Lung (tissue), 12 donors: ENCODE results near the gene TLR10. TPM values are rescaled to one million over a fixed set of nuclear protein-coding genes. Genes with fewer than 3 reads are reported as not detected.
A peak's percentile ranks its signal among the peaks of the same experiment; 100 is the strongest.

Source experiments
- ATAC-seq: fragments of 200-7000 bp; cut with Tn5 transposase; one replicate; pipeline ENCODE4 v1.9.1; 2020; ENCODE audit warnings: moderate number of reproducible peaks; ENCODE audit not compliant: insufficient read depth, low FRiP score
- DNase-seq, 3 donors: peaks; one replicate each; pipeline ENCODE4 v3.0.0-alpha.2; 2013 to 2017
- H3K27ac ChIP-seq, 2 donors: one replicate each; pipeline ENCODE4 v1.5.1; 2013; ENCODE audit warnings: mild to moderate bottlenecking in 2 of 2, moderate library complexity in 2 of 2, control low read depth in 1 of 2, inconsistent platforms in 1 of 2, low read depth in 1 of 2, low read length in 1 of 2
- H3K27me3 ChIP-seq, 3 donors: one replicate each; pipeline ENCODE4 v1.5.1; 2013; ENCODE audit warnings: low read length in 2 of 3; ENCODE audit not compliant: control insufficient read depth in 3 of 3, insufficient read depth in 3 of 3
- H3K36me3 ChIP-seq, 4 donors: one replicate each; pipeline ENCODE4 v1.5.1; 2013; ENCODE audit warnings: low read length in 4 of 4, mild to moderate bottlenecking in 1 of 4, moderate library complexity in 1 of 4; ENCODE audit not compliant: control insufficient read depth in 4 of 4, insufficient read depth in 4 of 4
- H3K4me1 ChIP-seq, 5 donors: one replicate each; pipeline ENCODE4 v1.5.1; 2013; ENCODE audit warnings: low read length in 5 of 5, mild to moderate bottlenecking in 2 of 5, moderate library complexity in 1 of 5; ENCODE audit not compliant: control insufficient read depth in 5 of 5, insufficient read depth in 5 of 5
- H3K4me3 ChIP-seq: one replicate; pipeline ENCODE4 v1.5.1; 2013; ENCODE audit warnings: mild to moderate bottlenecking, control low read depth, moderate library complexity
- H3K9ac ChIP-seq, 2 donors: one replicate each; pipeline ENCODE4 v1.5.1; 2013; ENCODE audit warnings: low read length in 2 of 2, control low read depth in 1 of 2; ENCODE audit not compliant: insufficient read depth in 1 of 2
- H3K9me3 ChIP-seq, 4 donors: one replicate each; pipeline ENCODE4 v1.5.1; 2013; ENCODE audit warnings: low read length in 3 of 4, mild to moderate bottlenecking in 1 of 4, moderate library complexity in 1 of 4; ENCODE audit not compliant: control insufficient read depth in 4 of 4, insufficient read depth in 3 of 4
- WGBS, 2 donors: extraction: QIAGEN DNeasy Blood & Tissue Kit; methylation state at CpG; one replicate each; pipeline ENCODE4 v1.1.7; 2013; 5-methylcytosine and 5-hydroxymethylcytosine counted together
- polyA plus RNA-seq, 2 donors: library from polyadenylated mRNA; stranded (reverse); fragments of 200-250 nt; gene quantifications; one replicate each; pipeline ENCODE4 v1.2.1, GENCODE V29; 2013
- total RNA-seq, 2 donors: library from RNA; depleted of rRNA in 1 of 2; stranded (reverse); fragments of >200 nt in 1 of 2; gene quantifications; one replicate each; pipeline ENCODE4 v1.2.1, GENCODE V29; 2014 to 2021
- TF ChIP-seq, protein P1 (sequence below): IDR thresholded peaks from 2 replicates; pipeline ENCODE4 v1.5.1; 2012; ENCODE audit warnings: mild to moderate bottlenecking; ENCODE audit errors: control extremely low read depth, extremely low read depth
- donor health status: control.
- donor health status: control.
- donor health status: Bipolar disorder and iron deficiency.
- donor health status: healthy.
- donor health status: DM: yes; HTN: yes; CAD: no.

TLR10 gene
- total and polyA plus RNA-seq, 4 donors: 0.14 to 4.4 (median 0.60) TPM

DNA sequence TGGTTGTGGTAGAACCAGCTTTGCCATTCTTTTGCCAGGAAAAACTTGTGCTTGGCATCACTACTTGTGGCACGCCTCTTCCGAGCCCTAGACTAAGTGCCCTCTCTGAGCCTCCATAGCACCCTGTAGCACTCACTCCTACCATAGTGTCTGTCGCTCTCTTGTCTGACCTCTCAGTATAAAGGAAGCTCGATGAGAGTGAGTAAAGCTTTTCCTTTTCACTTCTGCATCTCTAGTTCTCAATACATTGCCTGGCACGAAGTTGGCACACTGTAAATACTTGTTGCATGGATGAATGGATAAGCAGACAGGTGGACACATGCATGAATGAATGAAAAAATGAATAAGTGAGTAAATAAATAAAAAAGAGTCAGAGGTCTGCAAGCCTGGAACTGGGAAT is 48.3 kb downstream of the TLR10 start:
- Histone ChIP-seq H3K4me1 (peaks cover 0 to 4% (median 2%) of the 10 kb centered on the region in 5 donors), H3K27ac (no peak overlapping the region), H3K27me3 (no peaks in the 10 kb centered on the region), H3K36me3 (no peaks in the 10 kb centered on the region), H3K9me3 (peaks cover 0 to 3% (median 0%) of the 10 kb centered on the region in 4 donors), H3K9ac (no peak overlapping the region), H3K4me3 (no peak overlapping the region)
- ATAC-seq: no peak
- WGBS, 2 donors: 89% methylated on average over 5 of the region's 5 CpGs
- TF ChIP-seq, protein P1, sequence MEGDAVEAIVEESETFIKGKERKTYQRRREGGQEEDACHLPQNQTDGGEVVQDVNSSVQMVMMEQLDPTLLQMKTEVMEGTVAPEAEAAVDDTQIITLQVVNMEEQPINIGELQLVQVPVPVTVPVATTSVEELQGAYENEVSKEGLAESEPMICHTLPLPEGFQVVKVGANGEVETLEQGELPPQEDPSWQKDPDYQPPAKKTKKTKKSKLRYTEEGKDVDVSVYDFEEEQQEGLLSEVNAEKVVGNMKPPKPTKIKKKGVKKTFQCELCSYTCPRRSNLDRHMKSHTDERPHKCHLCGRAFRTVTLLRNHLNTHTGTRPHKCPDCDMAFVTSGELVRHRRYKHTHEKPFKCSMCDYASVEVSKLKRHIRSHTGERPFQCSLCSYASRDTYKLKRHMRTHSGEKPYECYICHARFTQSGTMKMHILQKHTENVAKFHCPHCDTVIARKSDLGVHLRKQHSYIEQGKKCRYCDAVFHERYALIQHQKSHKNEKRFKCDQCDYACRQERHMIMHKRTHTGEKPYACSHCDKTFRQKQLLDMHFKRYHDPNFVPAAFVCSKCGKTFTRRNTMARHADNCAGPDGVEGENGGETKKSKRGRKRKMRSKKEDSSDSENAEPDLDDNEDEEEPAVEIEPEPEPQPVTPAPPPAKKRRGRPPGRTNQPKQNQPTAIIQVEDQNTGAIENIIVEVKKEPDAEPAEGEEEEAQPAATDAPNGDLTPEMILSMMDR: no peak
- DNase-seq: no peak

GRCh38 chr4:38733663-38734062 is 49.1 kb downstream of the TLR10 start:
- DNase-seq: no peak
- no peak overlapping the region for H3K4me3 ChIP-seq
- 99 to 100% methylated on average over 2 of the region's 2 CpGs for WGBS, 2 donors
- H3K9ac ChIP-seq: no peak overlapping the region
- H3K36me3 ChIP-seq: no peaks in the 10 kb centered on the region
- no peaks in the 10 kb centered on the region for H3K27me3 ChIP-seq
- TF ChIP-seq, protein P1: no peak
- ATAC-seq: no peak
- H3K9me3 ChIP-seq: peaks cover 0 to 3% (median 0%) of the 10 kb centered on the region in 4 donors
- no peak overlapping the region for H3K27ac ChIP-seq
- peaks cover 0 to 4% (median 2%) of the 10 kb centered on the region in 5 donors for H3K4me1 ChIP-seq

- Histone ChIP-seq H3K36me3 (no peaks in the 10 kb centered on the region), H3K4me3 (no peak overlapping the region), H3K4me1 (peaks cover 0 to 7% (median 2%) of the 10 kb centered on the region in 5 donors), H3K9me3 (peaks cover 0 to 3% (median 0%) of the 10 kb centered on the region in 4 donors), H3K27me3 (no peaks in the 10 kb centered on the region), H3K27ac (no peak overlapping the region), H3K9ac (no peak overlapping the region)
- 31 to 44% methylated on average over 20 to 23 of the region's 23 CpGs for WGBS, 2 donors
- ATAC-seq (peak; percentile 65), DNase-seq (peak; percentile 71 to 85 (median 83))
- TF ChIP-seq, protein P1: peak; percentile 82
Observed at GRCh38 chr4:38730830-38731646, 51.8 kb downstream of the TLR10 start.
